Inflammatory macrophage treated with lipopolysaccharide for 1 hour (primary cell): ENCODE data around the gene ANGPTL8.

Experiments
- DNase-seq, 2 donors: peaks; one replicate each; pipeline ENCODE4 v3.0.0-alpha.2; 2020 to 2022

The ANGPTL8 gene, protein sequence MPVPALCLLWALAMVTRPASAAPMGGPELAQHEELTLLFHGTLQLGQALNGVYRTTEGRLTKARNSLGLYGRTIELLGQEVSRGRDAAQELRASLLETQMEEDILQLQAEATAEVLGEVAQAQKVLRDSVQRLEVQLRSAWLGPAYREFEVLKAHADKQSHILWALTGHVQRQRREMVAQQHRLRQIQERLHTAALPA

GRCh38 chr19:11239377-11240000, at the start of gene ANGPTL8:
Gene ANGPTL8, plus strand, starts transcription at chr19:11239619. Its CDS starts 19 bp downstream, at chr19:11239638.
- no peak for DNase-seq

DNA sequence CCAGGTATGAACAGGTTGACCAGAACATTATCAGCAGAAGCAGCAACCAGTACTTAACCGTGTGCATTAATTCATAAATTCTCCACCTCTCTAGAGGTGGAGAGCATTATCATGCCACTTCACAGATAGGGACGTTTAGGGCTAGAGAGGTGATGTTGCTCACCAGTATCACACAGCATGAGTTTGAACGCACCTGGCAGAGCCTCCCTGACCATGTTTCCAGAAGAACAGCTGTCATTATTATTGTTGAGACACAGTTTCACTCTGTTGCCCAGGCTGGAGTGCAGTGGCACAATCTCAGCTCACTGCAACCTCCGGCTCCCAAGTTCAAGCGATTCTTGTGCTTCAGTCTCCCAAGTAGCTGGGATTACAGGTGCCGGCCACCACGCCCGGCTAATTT, 48.9 kb upstream of the ANGPTL8 start:
- no peak for DNase-seq

GRCh38 chr19:11191273-11191755, 48.1 kb upstream of the ANGPTL8 start:
- peak; percentile 91 to 95 for DNase-seq

GRCh38 chr19:11191934-11192333, 47.5 kb upstream of the ANGPTL8 start:
- DNase-seq, result no peak

GRCh38 chr19:11192957-11193939, 46.2 kb upstream of the ANGPTL8 start:
- no peak for DNase-seq

DNA sequence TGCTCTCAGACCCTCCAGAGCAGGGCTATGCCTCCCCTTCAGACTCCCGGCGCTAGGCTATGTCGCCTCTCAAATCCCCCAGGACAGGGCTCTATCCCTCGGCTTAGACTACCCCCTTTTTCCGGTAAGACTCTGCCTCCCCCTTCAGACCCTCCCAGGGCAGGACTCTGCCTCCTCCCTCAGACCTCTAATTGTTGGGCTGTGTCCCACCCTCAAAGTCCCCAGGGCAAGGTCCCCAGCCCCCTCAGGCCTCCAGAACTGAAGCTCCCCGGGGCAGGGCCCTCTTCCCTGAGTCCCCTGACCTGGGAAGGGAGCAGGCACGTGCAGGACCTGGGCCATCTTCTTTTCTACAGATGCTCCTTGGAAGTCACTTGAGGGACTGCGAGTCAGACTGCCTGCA, 45.2 kb upstream of the ANGPTL8 start:
- no peak for DNase-seq

DNA sequence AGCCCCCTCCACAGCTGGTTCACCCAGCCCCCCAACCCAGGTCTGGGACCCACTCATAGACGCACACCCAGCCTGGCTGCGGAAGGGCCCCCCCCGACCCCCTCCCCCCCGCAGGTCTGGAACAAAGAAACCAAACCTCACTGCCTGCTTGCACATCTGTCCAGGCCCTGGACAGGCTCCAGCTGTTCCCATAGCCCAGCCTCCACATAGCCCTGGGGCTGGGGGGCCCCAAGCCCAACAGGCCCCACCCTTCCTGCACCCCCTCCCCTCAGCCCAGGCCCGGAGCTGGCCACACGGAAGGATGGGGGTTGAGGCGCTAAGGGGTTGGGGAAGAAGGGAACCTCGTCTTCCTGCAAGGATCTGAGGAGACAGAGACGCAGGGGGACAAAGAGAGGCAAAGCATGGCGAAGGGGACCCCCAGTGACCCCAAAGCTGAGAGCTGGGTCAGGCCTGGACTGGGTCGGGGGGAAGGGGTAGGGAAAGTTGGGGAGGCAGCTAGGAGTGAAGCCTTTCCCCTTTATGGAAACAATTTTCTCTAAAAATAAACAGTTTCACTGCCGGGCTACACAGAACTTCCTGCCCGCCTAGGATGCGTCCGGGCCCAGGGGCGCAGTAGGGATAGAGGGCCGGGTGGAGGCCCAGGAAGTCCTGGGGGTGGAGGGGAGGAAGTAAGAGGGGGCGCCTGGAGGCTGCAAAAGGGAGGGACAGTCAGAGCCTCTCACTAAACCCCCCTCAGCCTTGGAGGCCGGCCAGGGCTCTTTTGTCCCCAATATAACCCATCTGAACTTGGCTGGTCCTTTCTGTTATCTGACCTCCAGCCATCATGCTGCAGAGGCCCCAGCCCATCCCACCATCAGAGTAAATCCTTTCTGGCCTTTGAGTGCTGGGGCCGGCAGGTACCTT, 44.5 kb upstream of the ANGPTL8 start:
- DNase-seq, result no peak

DNA sequence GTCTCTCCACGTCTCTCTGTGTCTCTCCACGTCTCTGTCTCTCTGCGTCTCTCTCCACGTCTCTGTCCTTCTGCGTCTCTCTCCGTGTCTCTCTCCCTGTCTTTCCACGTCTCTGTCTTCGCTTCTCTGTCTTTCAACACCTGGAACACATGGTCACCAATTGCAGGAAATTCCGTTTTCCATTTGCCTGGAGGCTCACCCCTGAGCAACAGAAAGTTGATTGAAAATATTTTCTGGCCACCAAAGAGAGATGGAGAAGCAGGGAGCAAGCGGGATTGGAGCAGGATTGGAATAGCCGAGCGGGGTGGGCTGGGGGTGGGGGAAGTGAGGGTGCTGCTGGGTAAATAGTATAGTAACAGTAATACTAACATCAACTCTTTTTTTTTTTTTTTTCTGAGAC, 43.7 kb upstream of the ANGPTL8 start:
- DNase-seq, result no peak

- no peak for DNase-seq
Measured at GRCh38 chr19:11196406-11197287, 42.8 kb upstream of the ANGPTL8 start.

DNA sequence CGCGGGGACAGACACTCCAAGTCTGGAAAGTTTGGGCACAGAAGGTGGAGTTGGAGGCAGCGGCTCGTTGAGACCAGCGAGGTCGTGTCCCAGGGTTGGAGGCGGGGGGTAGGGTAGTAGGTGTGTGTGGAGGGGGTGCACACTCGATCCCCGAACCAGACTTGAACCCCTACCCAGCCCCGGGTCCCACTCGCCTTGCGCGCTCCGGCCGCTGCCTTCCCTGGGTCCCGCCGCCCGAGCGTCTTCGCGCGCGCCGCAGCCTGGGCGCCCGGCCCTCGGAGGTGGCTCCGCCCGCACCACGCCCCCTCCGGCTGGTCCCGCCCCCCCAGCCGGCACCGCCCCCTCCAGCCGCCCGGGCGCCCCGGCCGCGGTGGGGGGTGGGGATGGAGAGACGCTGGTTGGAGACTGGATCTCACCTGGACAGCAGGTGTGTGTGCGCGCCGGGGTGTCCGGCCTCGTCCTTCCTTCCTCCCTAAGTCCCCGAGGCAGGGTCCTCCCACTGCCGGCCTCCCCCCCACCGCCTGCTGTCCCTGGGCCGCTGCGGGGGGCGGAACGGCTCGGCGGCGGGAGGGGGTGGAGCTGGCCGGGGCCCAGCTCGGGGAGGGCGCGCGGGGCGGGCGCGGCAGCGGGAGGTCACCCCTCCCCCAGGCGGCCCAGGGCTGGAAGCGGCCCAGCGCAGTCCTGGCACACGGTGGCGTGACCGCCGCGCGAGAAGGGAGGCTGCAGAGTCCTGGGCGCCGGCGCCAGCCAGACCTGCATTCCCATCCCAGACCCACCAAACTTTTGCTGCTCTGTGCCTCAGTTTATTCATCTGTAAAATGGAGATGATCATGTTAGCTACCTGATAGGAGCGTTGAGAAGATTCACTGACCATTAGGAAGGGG, 41.9 kb upstream of the ANGPTL8 start, which contains the start of gene KANK2:
KANK2 (minus strand) TSS at position 255 of the 884 bp plus-strand sequence. CDS start 3,034 bp downstream, outside the sequence.
- peak; percentile 43 to 77 for DNase-seq

- no peak for DNase-seq
Measured at GRCh38 chr19:11198175-11198534, 41.3 kb upstream of the ANGPTL8 start.

- no peak for DNase-seq
Measured at GRCh38 chr19:11198769-11199424, 40.5 kb upstream of the ANGPTL8 start.

DNA sequence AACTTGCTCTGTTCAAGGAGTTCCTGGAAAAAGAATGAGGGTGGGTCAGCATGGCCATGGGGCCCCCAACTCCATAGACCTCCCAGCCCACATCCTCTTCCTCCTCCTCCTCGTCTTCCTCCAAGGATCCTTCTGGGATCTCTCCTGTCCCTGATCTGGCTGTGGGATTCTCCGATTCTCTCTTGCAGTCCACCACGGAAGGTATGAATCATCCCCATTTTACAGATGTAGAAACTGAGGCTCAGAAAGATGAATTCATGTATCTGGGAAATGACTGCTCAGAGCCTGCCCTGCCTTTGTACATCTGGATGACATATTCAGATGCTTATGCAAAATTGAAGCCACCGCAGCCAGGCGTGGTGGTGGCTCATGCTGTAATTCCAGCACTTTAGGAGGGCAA, 39.9 kb upstream of the ANGPTL8 start:
- no peak for DNase-seq

DNA sequence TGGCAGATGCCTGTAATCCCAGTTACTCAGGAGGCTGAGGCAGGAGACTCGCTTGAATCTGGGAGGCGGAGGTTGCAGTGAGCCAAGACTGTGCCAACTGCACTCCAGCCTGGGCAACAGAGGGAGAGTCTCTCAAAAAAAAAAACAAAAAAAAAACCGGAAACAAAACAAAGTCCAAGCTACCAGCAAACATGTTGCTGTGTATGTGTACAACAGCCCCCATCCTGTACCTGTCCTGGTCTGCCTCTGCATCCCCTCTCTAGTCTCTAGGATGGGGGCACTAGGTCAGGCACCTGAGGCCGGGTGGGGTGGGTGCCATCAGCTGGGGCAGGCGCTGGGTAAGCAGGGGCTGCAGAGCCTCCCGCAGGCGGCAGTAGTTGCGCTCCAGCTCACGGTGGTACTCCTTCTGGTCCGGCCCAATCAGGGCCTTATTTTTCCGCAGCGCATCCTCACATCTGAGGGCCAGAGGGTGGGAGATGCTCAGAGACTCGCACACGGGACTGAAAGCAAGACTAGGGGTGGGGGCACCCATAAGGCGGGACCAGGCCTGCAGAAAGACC, 39.3 kb upstream of the ANGPTL8 start:
- no peak for DNase-seq

DNA sequence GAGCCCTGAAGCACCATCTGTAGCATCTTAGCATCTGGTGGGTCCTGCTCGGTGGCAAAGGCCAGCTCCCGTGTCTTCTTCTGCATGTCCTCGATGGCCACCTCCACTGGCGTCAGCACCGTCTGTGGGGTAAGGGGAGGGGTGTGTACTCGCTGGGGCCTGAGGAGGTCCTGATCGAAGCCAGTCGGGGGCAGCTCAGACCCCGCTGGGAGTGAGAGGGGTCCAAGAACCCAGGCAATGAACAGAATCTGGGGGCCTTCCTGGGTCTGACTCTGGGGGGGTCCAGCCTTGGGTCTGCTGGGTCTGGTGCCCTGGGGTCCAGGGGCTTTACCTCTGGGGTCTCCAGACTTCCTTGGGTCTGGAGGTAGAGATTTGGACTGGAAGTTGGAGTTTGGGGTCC, 38.5 kb upstream of the ANGPTL8 start:
- no peak for DNase-seq

DNA sequence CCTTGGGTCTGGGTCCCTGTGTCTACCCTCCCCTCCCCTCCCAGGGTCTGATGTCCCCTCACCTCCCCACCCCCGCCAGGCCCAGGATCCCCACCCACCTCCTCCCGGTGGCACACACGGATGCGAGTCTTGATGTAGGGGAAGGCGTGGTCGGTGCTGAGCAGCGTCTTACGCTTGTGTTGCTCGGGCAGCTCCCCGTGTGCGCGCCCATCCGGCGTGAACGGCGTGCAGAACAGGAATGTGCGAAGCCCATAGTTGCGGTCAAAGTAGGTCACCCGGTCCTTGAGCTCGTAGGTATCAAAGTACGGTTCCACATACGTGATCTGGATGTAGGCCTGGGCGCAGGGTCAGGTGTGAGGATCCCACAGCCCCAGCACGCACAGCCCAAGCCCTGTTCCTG, 37.6 kb upstream of the ANGPTL8 start:
- no peak for DNase-seq

DNA sequence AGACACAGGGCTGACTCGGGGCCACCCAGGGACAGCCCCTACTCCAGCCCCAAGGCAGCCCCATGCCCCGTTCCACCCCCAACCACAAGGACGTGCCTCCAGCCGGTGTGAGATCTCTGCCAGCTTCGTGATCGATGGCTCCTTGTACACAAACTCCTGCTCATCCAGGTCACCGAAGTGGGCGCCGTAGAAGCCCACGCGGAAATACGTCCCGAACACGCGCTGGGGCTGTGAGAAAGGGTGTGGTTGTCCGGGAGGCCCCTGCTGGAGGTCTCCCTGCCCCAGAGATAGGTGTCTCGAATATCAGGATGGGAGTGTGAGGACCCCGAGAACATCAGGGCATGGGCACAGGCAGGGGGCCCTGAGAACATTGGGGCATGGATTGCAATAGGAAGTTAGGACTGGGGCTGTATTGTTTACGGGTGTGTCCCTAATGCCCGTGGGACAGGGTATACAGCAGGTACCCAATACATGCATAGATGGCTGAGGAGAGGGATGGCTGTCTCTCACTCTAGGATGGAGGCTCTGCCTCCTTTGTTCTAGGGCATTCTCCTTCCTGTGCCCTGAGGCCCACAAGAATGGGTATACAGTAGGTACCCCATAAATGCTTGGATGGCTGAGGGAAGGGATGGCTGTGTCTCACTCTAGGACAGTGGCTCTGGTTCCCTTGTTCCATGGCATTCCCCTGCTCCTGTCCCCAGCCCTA, 36.8 kb upstream of the ANGPTL8 start:
- no peak for DNase-seq

GRCh38 chr19:11203194-11204075, 36.0 kb upstream of the ANGPTL8 start:
- DNase-seq, result peak; percentile 37 to 48
